Endothelial cell (in vitro differentiated cells): ENCODE results near the gene AGFG1. TPM values are rescaled to one million over a fixed set of nuclear protein-coding genes. Genes with fewer than 3 reads are reported as not detected.

ENCODE experiments used
- DNase-seq: peaks from one replicate; pipeline ENCODE4 v3.0.0; 2021; ENCODE audit warnings: low spot score
- H3K27ac Mint-ChIP-seq: one replicate; pipeline ENCODE4 v1.8.0; 2021; ENCODE audit warnings: mixed read lengths, inconsistent platforms; ENCODE audit not compliant: unreplicated experiment
- H3K27me3 Mint-ChIP-seq: one replicate; pipeline ENCODE4 v1.8.0; 2021; ENCODE audit warnings: mild to moderate bottlenecking, moderate library complexity, mixed read lengths, inconsistent platforms; ENCODE audit not compliant: unreplicated experiment
- H3K36me3 Mint-ChIP-seq: one replicate; pipeline ENCODE4 v1.8.0; 2021; ENCODE audit warnings: mild to moderate bottlenecking, low read depth, mixed read lengths, inconsistent platforms; ENCODE audit not compliant: unreplicated experiment
- H3K4me1 Mint-ChIP-seq: one replicate; pipeline ENCODE4 v1.8.0; 2021; ENCODE audit warnings: mild to moderate bottlenecking, mixed read lengths, inconsistent platforms; ENCODE audit not compliant: unreplicated experiment
- H3K4me3 Mint-ChIP-seq: one replicate; pipeline ENCODE4 v1.8.0; 2021; ENCODE audit warnings: mild to moderate bottlenecking, mixed read lengths, inconsistent platforms; ENCODE audit not compliant: unreplicated experiment
- H3K9me3 Mint-ChIP-seq: one replicate; pipeline ENCODE4 v1.8.0; 2021; ENCODE audit warnings: mixed read lengths, inconsistent platforms; ENCODE audit not compliant: unreplicated experiment
- total RNA-seq: library from RNA; stranded (reverse); fragmentation: NEBNext Ultra II Directional; extraction: Animal tissue kit (Norgen Biotek cat#: 25700); gene quantifications from one replicate; pipeline ENCODE4 v1.2.1, GENCODE V29; 2021; ENCODE audit not compliant: unreplicated experiment
- TF ChIP-seq, protein P1 (sequence below): fragments of 200-600 bp; sonication (generic); IDR thresholded peaks from one replicate; pipeline ENCODE4 v1.5.0; 2021; ENCODE audit warnings: antibody characterized with exemption; ENCODE audit not compliant: unreplicated experiment

Gene AGFG1
- total RNA-seq, 1 donor from 2014 or later: 70.9 TPM

DNA sequence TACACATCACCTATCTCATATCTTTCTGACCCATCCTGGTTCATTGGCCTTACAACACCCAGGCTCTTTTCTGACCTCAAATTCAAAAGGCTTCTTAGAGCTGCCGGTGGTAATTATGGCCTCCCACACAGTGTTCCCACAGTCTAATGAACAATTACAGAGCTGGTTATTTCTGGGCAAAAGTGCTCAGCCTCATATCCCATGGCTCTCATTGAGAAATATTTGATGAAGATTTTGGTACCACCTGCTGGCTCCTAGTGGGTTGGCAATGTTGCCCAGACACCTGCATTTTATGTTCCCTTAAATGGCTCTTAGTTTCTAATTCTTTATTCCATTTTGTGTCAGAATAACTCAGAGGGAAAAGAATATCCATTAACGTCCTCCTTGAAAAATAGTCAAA, 106.7 kb downstream of the AGFG1 start:
- Mint-ChIP-seq H3K4me1 (no peaks in the 10 kb centered on the region), H3K9me3 (peaks cover 6% of the 10 kb centered on the region), H3K27ac (no peak overlapping the region), H3K36me3 (peaks cover 7% of the 10 kb centered on the region), H3K4me3 (no peak overlapping the region), H3K27me3 (peaks cover 3% of the 10 kb centered on the region)
- TF ChIP-seq, protein P1, sequence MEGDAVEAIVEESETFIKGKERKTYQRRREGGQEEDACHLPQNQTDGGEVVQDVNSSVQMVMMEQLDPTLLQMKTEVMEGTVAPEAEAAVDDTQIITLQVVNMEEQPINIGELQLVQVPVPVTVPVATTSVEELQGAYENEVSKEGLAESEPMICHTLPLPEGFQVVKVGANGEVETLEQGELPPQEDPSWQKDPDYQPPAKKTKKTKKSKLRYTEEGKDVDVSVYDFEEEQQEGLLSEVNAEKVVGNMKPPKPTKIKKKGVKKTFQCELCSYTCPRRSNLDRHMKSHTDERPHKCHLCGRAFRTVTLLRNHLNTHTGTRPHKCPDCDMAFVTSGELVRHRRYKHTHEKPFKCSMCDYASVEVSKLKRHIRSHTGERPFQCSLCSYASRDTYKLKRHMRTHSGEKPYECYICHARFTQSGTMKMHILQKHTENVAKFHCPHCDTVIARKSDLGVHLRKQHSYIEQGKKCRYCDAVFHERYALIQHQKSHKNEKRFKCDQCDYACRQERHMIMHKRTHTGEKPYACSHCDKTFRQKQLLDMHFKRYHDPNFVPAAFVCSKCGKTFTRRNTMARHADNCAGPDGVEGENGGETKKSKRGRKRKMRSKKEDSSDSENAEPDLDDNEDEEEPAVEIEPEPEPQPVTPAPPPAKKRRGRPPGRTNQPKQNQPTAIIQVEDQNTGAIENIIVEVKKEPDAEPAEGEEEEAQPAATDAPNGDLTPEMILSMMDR: no peak
- DNase-seq: no peak

GRCh38 chr2:227579791-227580190, 107.8 kb downstream of the AGFG1 start:
- Mint-ChIP-seq H3K4me1 (no peaks in the 10 kb centered on the region), H3K27me3 (peaks cover 3% of the 10 kb centered on the region), H3K4me3 (no peak overlapping the region), H3K27ac (no peak overlapping the region), H3K9me3 (peaks cover 6% of the 10 kb centered on the region), H3K36me3 (peaks cover 7% of the 10 kb centered on the region)
- TF ChIP-seq, protein P1: no peak
- DNase-seq: no peak

- Mint-ChIP-seq H3K4me1 (no peaks in the 10 kb centered on the region), H3K9me3 (peaks cover 6% of the 10 kb centered on the region), H3K36me3 (peaks cover 7% of the 10 kb centered on the region), H3K27me3 (peaks cover 3% of the 10 kb centered on the region), H3K27ac (no peak overlapping the region), H3K4me3 (no peak overlapping the region)
- no peak for DNase-seq
- TF ChIP-seq, protein P1: no peak
Measured at GRCh38 chr2:227582369-227582768, 110.4 kb downstream of the AGFG1 start.

GRCh38 chr2:227592694-227593387, 120.9 kb downstream of the AGFG1 start:
- no peak for DNase-seq
- Mint-ChIP-seq H3K9me3 (no peaks in the 10 kb centered on the region), H3K4me1 (no peaks in the 10 kb centered on the region), H3K27me3 (peaks cover 4% of the 10 kb centered on the region), H3K36me3 (no peaks in the 10 kb centered on the region), H3K27ac (no peak overlapping the region), H3K4me3 (no peak overlapping the region)
- TF ChIP-seq, protein P1: no peak

- no peak for DNase-seq
- Mint-ChIP-seq H3K4me1 (peaks cover 4% of the 10 kb centered on the region), H3K27ac (no peak overlapping the region), H3K4me3 (no peak overlapping the region), H3K27me3 (peaks cover 4% of the 10 kb centered on the region), H3K9me3 (no peaks in the 10 kb centered on the region), H3K36me3 (no peaks in the 10 kb centered on the region)
- TF ChIP-seq, protein P1: no peak
Measured at GRCh38 chr2:227595797-227596196, 123.8 kb downstream of the AGFG1 start.
